HCT116 (cell line): ENCODE results near the gene ARRDC2. TPM values are rescaled to one million over a fixed set of nuclear protein-coding genes. Genes with fewer than 3 reads are reported as not detected.

ENCODE experiments used
- ATAC-seq: fragments of 200-7000 bp; cut with Tn5 transposase; 2 replicates; pipeline ENCODE4 v1.9.1; 2020; ENCODE audit warnings: mild to moderate bottlenecking, moderate library complexity
- BruUV-seq: library from RNA; stranded (reverse); fragments of 400-500 nt; replicated peaks from 2 replicates; lab custom pipeline; 2021; lab: Mats Ljungman, UMichigan
- CTCF ChIA-PET: fragments of 300-600 bp; sonication (Branson Sonifier 250); formaldehyde crosslinking; loops from one replicate; lab custom pipeline; 2021; ENCODE audit warnings: antibody characterized with exemption; lab: Charles Lee
- POLR2A ChIA-PET: fragments of 300-600, 350-600 bp; sonication (Branson Sonifier 250); formaldehyde crosslinking; loops from one replicate; lab custom pipeline; 2021; ENCODE audit warnings: antibody characterized with exemption; lab: Charles Lee
- RAD21 ChIA-PET, 2 experiments: fragments of 300-600 bp; sonication (Branson Sonifier 250); formaldehyde crosslinking; loops; one replicate each; lab custom pipeline; 2023; ENCODE audit warnings: low total read pairs in 2 of 2; ENCODE audit not compliant: uncharacterized antibody in 2 of 2, unreplicated experiment in 2 of 2, low non-redundant PET in 1 of 2; lab: Charles Lee
- DNase-seq: peaks from one replicate; pipeline ENCODE4 v3.0.0-alpha.2; 2010; ENCODE audit warnings: low read depth, low spot score
- H2AFZ ChIP-seq: fragments of 200-600 bp; shearing (Covaris generic), sonication (generic); 2 replicates; pipeline ENCODE4 v1.6.1; 2017; ENCODE audit warnings: low read depth, mixed run types, mixed read lengths, antibody characterized with exemption, low read length; ENCODE audit not compliant: poor library complexity, severe bottlenecking
- H3K27ac ChIP-seq: 2 replicates; pipeline ENCODE4 v1.5.1; 2012; ENCODE audit warnings: low read depth, low read length
- H3K27me3 ChIP-seq: fragments of 200-600 bp; sonication (generic); 2 replicates; pipeline ENCODE4 v1.6.1; 2016; ENCODE audit warnings: mixed run types, low read length, mixed read lengths; ENCODE audit not compliant: insufficient read depth
- H3K36me3 ChIP-seq, 2 experiments: fragments of 200-500 bp in 1 of 2; fragments of 200-600 bp in 1 of 2; sonication (Bioruptor generic) in 1 of 2; sonication (generic) in 1 of 2; 2 replicates each; pipeline versions ENCODE4 v1.5.1 to v1.6.1; 2014 to 2016; ENCODE audit warnings: low read length in 2 of 2, inconsistent platforms in 1 of 2, mixed read lengths in 1 of 2, mixed run types in 1 of 2; ENCODE audit not compliant: insufficient read depth in 2 of 2, control insufficient read depth in 1 of 2
- H3K4me1 ChIP-seq, 2 experiments: fragments of 200-600 bp in 1 of 2; sonication (generic) in 1 of 2; 2 replicates each; pipeline versions ENCODE4 v1.5.1 to v1.6.1; 2012 to 2017; ENCODE audit warnings: low read length in 2 of 2, inconsistent platforms in 1 of 2, mild to moderate bottlenecking in 1 of 2, mixed read lengths in 1 of 2, mixed run types in 1 of 2, moderate library complexity in 1 of 2; ENCODE audit not compliant: insufficient read depth in 2 of 2, control insufficient read depth in 1 of 2
- H3K4me2 ChIP-seq: fragments of 200-600 bp; sonication (generic); 2 replicates; pipeline ENCODE4 v1.6.1; 2017; ENCODE audit warnings: mixed run types, low read length, mixed read lengths
- H3K4me3 ChIP-seq, 2 experiments: fragments of 200-600 bp in 1 of 2; sonication (generic) in 1 of 2; replicated peaks in 1 of 2; 2 replicates each; pipeline ENCODE4 v1.5.1; 2011 to 2016; ENCODE audit warnings: low read length in 2 of 2, control low read depth in 1 of 2, low read depth in 1 of 2, mild to moderate bottlenecking in 1 of 2, mixed read lengths in 1 of 2, mixed run types in 1 of 2
- H3K79me2 ChIP-seq: fragments of 200-600 bp; sonication (generic); 2 replicates; pipeline ENCODE4 v1.6.1; 2017; ENCODE audit warnings: mild to moderate bottlenecking, mixed run types, low read length, moderate library complexity, mixed read lengths; ENCODE audit not compliant: insufficient read depth
- H3K9ac ChIP-seq: fragments of 200-600 bp; sonication (generic); 2 replicates; pipeline ENCODE4 v1.6.1; 2016; ENCODE audit warnings: low read length, mixed read lengths
- H3K9me2 ChIP-seq: fragments of 200-600 bp; sonication (generic), shearing (Covaris generic); 2 replicates; pipeline ENCODE4 v1.6.1; 2017; ENCODE audit warnings: mixed run types, mild to moderate bottlenecking, moderate library complexity; ENCODE audit not compliant: insufficient read depth
- H3K9me3 ChIP-seq, 2 experiments: fragments of 200-500 bp in 1 of 2; fragments of 200-600 bp in 1 of 2; sonication (Bioruptor generic) in 1 of 2; sonication (generic) in 1 of 2; 2 replicates each; pipeline ENCODE4 v1.6.1; 2014 to 2017; ENCODE audit warnings: low read length in 2 of 2, mixed read lengths in 2 of 2, inconsistent platforms in 1 of 2, low read depth in 1 of 2, mild to moderate bottlenecking in 1 of 2, mixed run types in 1 of 2, moderate library complexity in 1 of 2; ENCODE audit not compliant: control insufficient read depth in 1 of 2, insufficient read depth in 1 of 2
- H4K20me1 ChIP-seq: fragments of 200-600 bp; sonication (generic), shearing (Covaris generic); 2 replicates; pipeline ENCODE4 v1.6.1; 2017; ENCODE audit warnings: mixed run types, mild to moderate bottlenecking, moderate library complexity; ENCODE audit not compliant: insufficient read depth
- CBX3 ChIP-seq: IDR thresholded peaks from 2 replicates; pipeline ENCODE4 v1.6.1; 2012; ENCODE audit warnings: low read depth
- EGR1 ChIP-seq: IDR thresholded peaks from 2 replicates; pipeline ENCODE4 v1.6.1; 2012; ENCODE audit warnings: low read depth
- EZH2phosphoT487 ChIP-seq: fragments of 200-600 bp; IDR thresholded peaks from 2 replicates; pipeline ENCODE4 v1.6.1; 2018; ENCODE audit warnings: antibody characterized with exemption, borderline replicate concordance
- FOSL1 ChIP-seq: IDR thresholded peaks from 2 replicates; pipeline ENCODE4 v1.6.1; 2012; ENCODE audit warnings: low read depth
- POLR2A ChIP-seq: IDR thresholded peaks from 2 replicates; pipeline ENCODE4 v1.7.0; 2011; ENCODE audit warnings: borderline replicate concordance; ENCODE audit not compliant: insufficient read depth, insufficient read length; ENCODE audit errors: extremely low read depth
- POLR2AphosphoS5 ChIP-seq: IDR thresholded peaks from 2 replicates; pipeline ENCODE4 v1.6.1; 2011; ENCODE audit warnings: mild to moderate bottlenecking, low read depth, low read length, moderate library complexity
- SIN3A ChIP-seq: IDR thresholded peaks from 2 replicates; pipeline ENCODE4 v1.6.1; 2012; ENCODE audit warnings: low read depth
- TCF7L2 ChIP-seq: IDR thresholded peaks from 2 replicates; pipeline ENCODE4 v1.7.0; 2011; ENCODE audit warnings: borderline replicate concordance, inconsistent platforms; ENCODE audit not compliant: insufficient read depth, insufficient read length; ENCODE audit errors: extremely low read depth
- ZFX ChIP-seq: fragments of 450-650 bp; IDR thresholded peaks from 2 replicates; pipeline ENCODE4 v1.6.1; 2017
- intact Hi-C: fragments of 100-400 bp; cut with micrococcal nuclease; formaldehyde crosslinking; loops from 2 replicates; pipeline ENCODE4 v1.10.0; 2022
- total RNA-seq: library from RNA; stranded (reverse); gene quantifications from one replicate; pipeline ENCODE4 v1.2.1, GENCODE V29; 2021; ENCODE audit not compliant: unreplicated experiment
- TF ChIP-seq, protein P1 (sequence below): IDR thresholded peaks from 2 replicates; pipeline ENCODE4 v1.6.1; 2012; ENCODE audit warnings: low read depth
- TF ChIP-seq, protein P2 (sequence below): IDR thresholded peaks from 2 replicates; pipeline ENCODE4 v1.6.1; 2012
- TF ChIP-seq, protein P3 (sequence below): IDR thresholded peaks from 2 replicates; pipeline ENCODE4 v1.6.1; 2011; ENCODE audit warnings: mild to moderate bottlenecking, low read length, moderate library complexity; ENCODE audit not compliant: insufficient replicate concordance; ENCODE audit errors: extremely low read depth
- TF ChIP-seq, protein P4 (sequence below): IDR thresholded peaks from 2 replicates; pipeline ENCODE4 v1.6.1; 2012

Gene ARRDC2
- total RNA-seq, 1 experiment from 2014 or later, result 36.5 TPM

DNA sequence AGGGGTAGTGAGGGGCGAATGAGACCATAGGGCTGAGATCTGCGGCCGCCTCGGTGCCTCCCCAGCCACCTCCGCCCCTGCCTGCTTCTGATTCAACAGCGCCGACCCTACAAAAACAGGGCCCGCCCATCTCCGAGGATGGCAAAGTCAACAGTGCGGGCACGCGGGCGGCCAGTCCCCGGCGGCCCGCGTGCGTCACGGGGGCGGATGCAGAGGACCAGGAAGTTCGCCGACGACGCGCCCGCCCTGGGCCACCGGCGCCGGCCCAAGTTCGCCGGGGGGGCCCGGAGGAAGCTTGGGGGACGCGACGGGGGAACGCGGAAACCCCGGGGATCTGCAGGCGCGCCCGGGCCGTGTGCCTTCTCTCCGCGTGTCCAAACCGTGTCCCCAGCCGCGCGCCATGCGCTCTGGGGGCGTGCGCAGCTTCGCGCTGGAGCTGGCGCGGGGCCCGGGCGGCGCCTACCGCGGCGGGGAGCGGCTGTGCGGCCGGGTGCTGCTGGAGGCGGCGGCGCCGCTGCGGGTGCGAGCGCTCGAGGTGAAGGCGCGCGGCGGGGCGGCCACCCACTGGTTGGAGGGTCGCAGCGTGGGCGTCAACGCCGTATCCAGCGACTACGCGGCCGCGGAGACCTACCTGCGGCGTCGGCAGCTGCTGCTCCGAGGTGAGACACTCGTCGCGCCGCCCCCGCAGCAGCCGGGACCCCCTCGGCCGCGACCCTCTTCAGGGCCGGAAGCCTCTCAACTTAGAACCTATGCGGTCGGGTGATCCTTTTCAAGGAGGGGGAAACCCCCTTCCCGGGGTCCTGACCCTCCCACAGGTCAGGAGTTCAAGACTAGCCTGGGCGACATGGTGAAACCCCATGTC is 6.8 kb upstream of the ARRDC2 start:
- Histone ChIP-seq H3K79me2 (peaks cover 26% of the 10 kb centered on the region), H2AFZ (no peak overlapping the region), H3K9me2 (no peaks in the 10 kb centered on the region), H3K9me3 (no peaks in the 10 kb centered on the region), H3K9ac (peak overlapping the region; percentile 86), H3K27ac (peak overlapping the region; percentile 97), H4K20me1 (no peaks in the 10 kb centered on the region), H3K27me3 (no peaks in the 10 kb centered on the region), H3K4me3 (peak overlapping the region; percentile 73 to 87), H3K36me3 (no peaks in the 10 kb centered on the region; a peak in 1 of 4 replicates), H3K4me1 (peaks cover 28 to 58% of the 10 kb centered on the region in 2 experiments), H3K4me2 (peak overlapping the region; percentile 94)
- intact Hi-C loops, result loop anchor here (10.0 kb wide), 1 partner anchor 154 kb away; the partner anchor contains the start of gene PIK3R2
- POLR2A ChIA-PET, result interaction anchor here (0.6 to 1.2 kb wide), 5 partner anchors 69 to 544 kb away, joined by 3 read pairs; partner anchors contain the start of gene JUND
- no peak for TF ChIP-seq EZH2phosphoT487
- TF ChIP-seq POLR2AphosphoS5, result peak; percentile 88
- peak; percentile 78; the same call in 1 of the 2 replicates for TF ChIP-seq ZFX
- peak; percentile 79 for TF ChIP-seq SIN3A
- 0 out of 2 replicates have a peak, but pooled peaks have one; percentile 49 for TF ChIP-seq CBX3
- TF ChIP-seq, protein P1, sequence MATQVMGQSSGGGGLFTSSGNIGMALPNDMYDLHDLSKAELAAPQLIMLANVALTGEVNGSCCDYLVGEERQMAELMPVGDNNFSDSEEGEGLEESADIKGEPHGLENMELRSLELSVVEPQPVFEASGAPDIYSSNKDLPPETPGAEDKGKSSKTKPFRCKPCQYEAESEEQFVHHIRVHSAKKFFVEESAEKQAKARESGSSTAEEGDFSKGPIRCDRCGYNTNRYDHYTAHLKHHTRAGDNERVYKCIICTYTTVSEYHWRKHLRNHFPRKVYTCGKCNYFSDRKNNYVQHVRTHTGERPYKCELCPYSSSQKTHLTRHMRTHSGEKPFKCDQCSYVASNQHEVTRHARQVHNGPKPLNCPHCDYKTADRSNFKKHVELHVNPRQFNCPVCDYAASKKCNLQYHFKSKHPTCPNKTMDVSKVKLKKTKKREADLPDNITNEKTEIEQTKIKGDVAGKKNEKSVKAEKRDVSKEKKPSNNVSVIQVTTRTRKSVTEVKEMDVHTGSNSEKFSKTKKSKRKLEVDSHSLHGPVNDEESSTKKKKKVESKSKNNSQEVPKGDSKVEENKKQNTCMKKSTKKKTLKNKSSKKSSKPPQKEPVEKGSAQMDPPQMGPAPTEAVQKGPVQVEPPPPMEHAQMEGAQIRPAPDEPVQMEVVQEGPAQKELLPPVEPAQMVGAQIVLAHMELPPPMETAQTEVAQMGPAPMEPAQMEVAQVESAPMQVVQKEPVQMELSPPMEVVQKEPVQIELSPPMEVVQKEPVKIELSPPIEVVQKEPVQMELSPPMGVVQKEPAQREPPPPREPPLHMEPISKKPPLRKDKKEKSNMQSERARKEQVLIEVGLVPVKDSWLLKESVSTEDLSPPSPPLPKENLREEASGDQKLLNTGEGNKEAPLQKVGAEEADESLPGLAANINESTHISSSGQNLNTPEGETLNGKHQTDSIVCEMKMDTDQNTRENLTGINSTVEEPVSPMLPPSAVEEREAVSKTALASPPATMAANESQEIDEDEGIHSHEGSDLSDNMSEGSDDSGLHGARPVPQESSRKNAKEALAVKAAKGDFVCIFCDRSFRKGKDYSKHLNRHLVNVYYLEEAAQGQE, result no peak
- TF ChIP-seq FOSL1, result no peak
- TF ChIP-seq, protein P2, sequence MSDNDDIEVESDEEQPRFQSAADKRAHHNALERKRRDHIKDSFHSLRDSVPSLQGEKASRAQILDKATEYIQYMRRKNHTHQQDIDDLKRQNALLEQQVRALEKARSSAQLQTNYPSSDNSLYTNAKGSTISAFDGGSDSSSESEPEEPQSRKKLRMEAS, result peak; percentile 97
- TF ChIP-seq, protein P3, sequence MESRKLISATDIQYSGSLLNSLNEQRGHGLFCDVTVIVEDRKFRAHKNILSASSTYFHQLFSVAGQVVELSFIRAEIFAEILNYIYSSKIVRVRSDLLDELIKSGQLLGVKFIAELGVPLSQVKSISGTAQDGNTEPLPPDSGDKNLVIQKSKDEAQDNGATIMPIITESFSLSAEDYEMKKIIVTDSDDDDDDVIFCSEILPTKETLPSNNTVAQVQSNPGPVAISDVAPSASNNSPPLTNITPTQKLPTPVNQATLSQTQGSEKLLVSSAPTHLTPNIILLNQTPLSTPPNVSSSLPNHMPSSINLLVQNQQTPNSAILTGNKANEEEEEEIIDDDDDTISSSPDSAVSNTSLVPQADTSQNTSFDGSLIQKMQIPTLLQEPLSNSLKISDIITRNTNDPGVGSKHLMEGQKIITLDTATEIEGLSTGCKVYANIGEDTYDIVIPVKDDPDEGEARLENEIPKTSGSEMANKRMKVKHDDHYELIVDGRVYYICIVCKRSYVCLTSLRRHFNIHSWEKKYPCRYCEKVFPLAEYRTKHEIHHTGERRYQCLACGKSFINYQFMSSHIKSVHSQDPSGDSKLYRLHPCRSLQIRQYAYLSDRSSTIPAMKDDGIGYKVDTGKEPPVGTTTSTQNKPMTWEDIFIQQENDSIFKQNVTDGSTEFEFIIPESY, result no peak
- peak; percentile 67 for TF ChIP-seq POLR2A
- TF ChIP-seq, protein P4, sequence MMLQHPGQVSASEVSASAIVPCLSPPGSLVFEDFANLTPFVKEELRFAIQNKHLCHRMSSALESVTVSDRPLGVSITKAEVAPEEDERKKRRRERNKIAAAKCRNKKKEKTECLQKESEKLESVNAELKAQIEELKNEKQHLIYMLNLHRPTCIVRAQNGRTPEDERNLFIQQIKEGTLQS, result no peak
- peak; percentile 87 for TF ChIP-seq EGR1
- TF ChIP-seq TCF7L2, result peak; percentile 46
- CTCF ChIA-PET, result interaction anchor here (1.4 kb wide), 1 partner anchor 63 kb away, joined by 4 read pairs; no protein-coding TSS in a partner anchor
- DNase-seq, result peak; percentile 81
- no TSS peak for BruUV-seq
- RAD21 ChIA-PET, result no interaction called here
- peak; percentile 65 for ATAC-seq
